ENCODE results near the gene OXCT1.
"Not testable (repeated sequence)": the region's sequence is repeated elsewhere in the genome, so short reads cannot be mapped to it uniquely, and the experiment has no call there.

OXCT1 gene

GRCh38 chr5:41778410-41778809, 91.8 kb downstream of the OXCT1 start:
- DNase-seq (ENCODE audit: low read depth in 3 of 3, low spot score in 1 of 3), result no peak

- DNase-seq (ENCODE audit: low read depth in 3 of 3, low spot score in 1 of 3), result no peak
Measured at GRCh38 chr5:41776435-41776834, 93.8 kb downstream of the OXCT1 start.

GRCh38 chr5:41773799-41774198, 96.4 kb downstream of the OXCT1 start:
- no peak for DNase-seq (ENCODE audit: low read depth in 3 of 3, low spot score in 1 of 3)

GRCh38 chr5:41772785-41773442, 97.3 kb downstream of the OXCT1 start:
- no peak for DNase-seq (ENCODE audit: low read depth in 3 of 3, low spot score in 1 of 3)

- DNase-seq (ENCODE audit: low read depth in 3 of 3, low spot score in 1 of 3), result no peak
Measured at GRCh38 chr5:41772056-41772455, 98.2 kb downstream of the OXCT1 start.

- no peak for DNase-seq (ENCODE audit: low read depth in 3 of 3, low spot score in 1 of 3)
Measured at GRCh38 chr5:41770799-41771198, 99.4 kb downstream of the OXCT1 start.

- no peak for DNase-seq (ENCODE audit: low read depth in 3 of 3, low spot score in 1 of 3)
Measured at GRCh38 chr5:41768692-41769091, 101.5 kb downstream of the OXCT1 start.

- no peak for DNase-seq (ENCODE audit: low read depth in 3 of 3, low spot score in 1 of 3)
Measured at GRCh38 chr5:41764650-41765049, 105.6 kb downstream of the OXCT1 start.

- no peak for DNase-seq (ENCODE audit: low read depth in 3 of 3, low spot score in 1 of 3)
Measured at GRCh38 chr5:41763574-41763973, 106.7 kb downstream of the OXCT1 start.

- DNase-seq (ENCODE audit: low read depth in 3 of 3, low spot score in 1 of 3), result no peak
Measured at GRCh38 chr5:41763081-41763480, 107.1 kb downstream of the OXCT1 start.

- no peak for DNase-seq (ENCODE audit: low read depth in 3 of 3, low spot score in 1 of 3)
Measured at GRCh38 chr5:41762426-41762825, 107.8 kb downstream of the OXCT1 start.

GRCh38 chr5:41761663-41762062, 108.6 kb downstream of the OXCT1 start:
- DNase-seq (ENCODE audit: low read depth in 3 of 3, low spot score in 1 of 3), result no peak

GRCh38 chr5:41755705-41756104, 114.5 kb downstream of the OXCT1 start:
- no peak for DNase-seq (ENCODE audit: low read depth in 3 of 3, low spot score in 1 of 3)

- DNase-seq (ENCODE audit: low read depth in 3 of 3, low spot score in 1 of 3), result no peak
Measured at GRCh38 chr5:41754857-41755256, 115.4 kb downstream of the OXCT1 start.

GRCh38 chr5:41751867-41752266, 118.4 kb downstream of the OXCT1 start:
- DNase-seq (ENCODE audit: low read depth in 3 of 3, low spot score in 1 of 3), result no peak

GRCh38 chr5:41748631-41749030, 121.6 kb downstream of the OXCT1 start:
- DNase-seq (ENCODE audit: low read depth in 3 of 3, low spot score in 1 of 3), result no peak

GRCh38 chr5:41747708-41748107, 122.5 kb downstream of the OXCT1 start:
- DNase-seq (ENCODE audit: low read depth in 3 of 3, low spot score in 1 of 3), result no peak

- DNase-seq (ENCODE audit: low read depth in 3 of 3, low spot score in 1 of 3), result no peak
Measured at GRCh38 chr5:41747301-41747700, 122.9 kb downstream of the OXCT1 start.

- not testable (repeated sequence) for DNase-seq (ENCODE audit: low read depth in 3 of 3, low spot score in 1 of 3)
Measured at GRCh38 chr5:41742608-41743007, 127.6 kb downstream of the OXCT1 start.

GRCh38 chr5:41738710-41739354, 131.4 kb downstream of the OXCT1 start:
- DNase-seq (ENCODE audit: low read depth in 3 of 3, low spot score in 1 of 3), result no peak

GRCh38 chr5:41736641-41737040, 133.6 kb downstream of the OXCT1 start:
- DNase-seq (ENCODE audit: low read depth in 3 of 3, low spot score in 1 of 3), result no peak

- DNase-seq (ENCODE audit: low read depth in 3 of 3, low spot score in 1 of 3), result no peak
Measured at GRCh38 chr5:41735213-41735612, 135.0 kb downstream of the OXCT1 start.

GRCh38 chr5:41729381-41729780, 140.8 kb downstream of the OXCT1 start:
- not testable (repeated sequence) for DNase-seq (ENCODE audit: low read depth in 3 of 3, low spot score in 1 of 3)
